Upper lobe of right lung (tissue), 1 donor: Measurements from ENCODE around the gene RPP25L. TPM values are rescaled to one million over a fixed set of nuclear protein-coding genes. Genes with fewer than 3 reads are reported as not detected.
A peak's percentile ranks its signal among the peaks of the same experiment; 100 is the strongest.

Source experiments
- ATAC-seq: fragments of 200-7000 bp; cut with Tn5 transposase; one replicate; pipeline ENCODE4 v1.9.1; 2020; ENCODE audit warnings: mild to moderate bottlenecking, moderate library complexity
- DNase-seq: peaks from one replicate; pipeline ENCODE4 v3.0.0-alpha.2; 2020
- H3K27ac ChIP-seq: fragments of 200-600 bp; one replicate; pipeline ENCODE4 v1.8.0; 2022
- H3K27me3 ChIP-seq: fragments of 200-600 bp; one replicate; pipeline ENCODE4 v1.8.0; 2022; ENCODE audit warnings: mild to moderate bottlenecking
- H3K36me3 ChIP-seq: fragments of 200-600 bp; one replicate; pipeline ENCODE4 v1.8.0; 2022
- H3K4me1 ChIP-seq: fragments of 200-600 bp; one replicate; pipeline ENCODE4 v1.8.0; 2022
- H3K4me3 ChIP-seq: fragments of 200-600 bp; one replicate; pipeline ENCODE4 v1.8.0; 2022; ENCODE audit warnings: mild to moderate bottlenecking
- H3K9me3 ChIP-seq: fragments of 200-600 bp; one replicate; pipeline ENCODE4 v1.8.0; 2022
- intact Hi-C: fragments of 100-400 bp; cut with DNase I; formaldehyde crosslinking; loops from one replicate; pipeline ENCODE4 v1.11.0; 2022
- total RNA-seq: library from RNA; stranded (reverse); fragmentation: NEBNext Ultra II Directional; extraction: Animal tissue kit (Norgen Biotek cat#: 25700); gene quantifications from one replicate; pipeline ENCODE4 v1.2.1, GENCODE V29; 2021
- TF ChIP-seq, protein P1 (sequence below): fragments of 200-600 bp; IDR thresholded peaks from one replicate; pipeline ENCODE4 v1.8.0; 2022; ENCODE audit warnings: antibody characterized with exemption
- donor health status: DM: no; HTN: yes; CAD: no; lungs with severe emphysema.

The RPP25L gene
- total RNA-seq, 1 donor from 2014 or later, result 16.7 TPM

DNA sequence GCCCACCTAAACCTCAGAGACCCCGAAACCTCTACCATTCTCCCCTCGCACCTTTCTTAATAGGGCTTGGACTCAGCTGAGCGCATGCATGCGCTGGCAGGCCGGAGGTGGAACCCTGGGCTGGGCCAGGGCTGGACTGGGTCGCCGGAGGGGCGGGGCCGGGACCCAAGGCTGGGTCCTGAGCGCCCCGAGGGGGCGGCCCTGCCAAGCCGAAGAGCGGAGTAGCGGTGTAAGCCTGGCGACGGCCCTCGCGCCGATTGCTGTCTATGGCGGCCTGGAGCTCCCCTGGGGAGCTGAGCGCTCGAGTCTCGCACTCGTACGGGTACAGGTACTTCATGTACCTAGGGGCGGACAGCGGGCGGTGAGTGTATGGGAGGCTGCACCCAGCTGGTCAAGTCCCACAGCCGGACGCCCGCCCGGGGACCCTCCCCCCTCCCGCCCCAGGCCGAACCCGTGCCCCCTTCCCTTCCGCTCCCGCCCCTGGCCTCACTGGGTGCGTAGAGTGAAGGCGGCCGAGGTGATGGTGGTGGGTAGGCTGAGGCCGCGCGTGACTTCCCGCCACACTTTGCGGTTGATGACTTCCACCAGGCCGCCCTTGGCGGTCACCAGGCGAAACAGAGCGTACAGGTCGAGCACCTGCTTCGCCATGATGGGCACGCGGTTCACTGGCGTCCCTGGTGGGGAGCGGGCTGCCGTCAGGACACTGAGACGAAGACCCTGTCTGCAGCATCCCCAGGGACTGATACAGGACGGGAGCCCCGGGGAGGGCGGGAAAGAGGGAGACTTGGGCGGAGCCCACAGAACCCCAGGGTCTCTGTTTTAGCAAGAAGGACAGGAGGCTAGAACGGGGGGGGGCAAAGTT, 11.7 kb upstream of the RPP25L start:
- no peak overlapping the region for H3K27ac ChIP-seq
- H3K9me3 ChIP-seq, result no peaks in the 10 kb centered on the region
- H3K4me3 ChIP-seq, result no peak overlapping the region
- ATAC-seq (no peak), DNase-seq (no peak)
- TF ChIP-seq, protein P1, sequence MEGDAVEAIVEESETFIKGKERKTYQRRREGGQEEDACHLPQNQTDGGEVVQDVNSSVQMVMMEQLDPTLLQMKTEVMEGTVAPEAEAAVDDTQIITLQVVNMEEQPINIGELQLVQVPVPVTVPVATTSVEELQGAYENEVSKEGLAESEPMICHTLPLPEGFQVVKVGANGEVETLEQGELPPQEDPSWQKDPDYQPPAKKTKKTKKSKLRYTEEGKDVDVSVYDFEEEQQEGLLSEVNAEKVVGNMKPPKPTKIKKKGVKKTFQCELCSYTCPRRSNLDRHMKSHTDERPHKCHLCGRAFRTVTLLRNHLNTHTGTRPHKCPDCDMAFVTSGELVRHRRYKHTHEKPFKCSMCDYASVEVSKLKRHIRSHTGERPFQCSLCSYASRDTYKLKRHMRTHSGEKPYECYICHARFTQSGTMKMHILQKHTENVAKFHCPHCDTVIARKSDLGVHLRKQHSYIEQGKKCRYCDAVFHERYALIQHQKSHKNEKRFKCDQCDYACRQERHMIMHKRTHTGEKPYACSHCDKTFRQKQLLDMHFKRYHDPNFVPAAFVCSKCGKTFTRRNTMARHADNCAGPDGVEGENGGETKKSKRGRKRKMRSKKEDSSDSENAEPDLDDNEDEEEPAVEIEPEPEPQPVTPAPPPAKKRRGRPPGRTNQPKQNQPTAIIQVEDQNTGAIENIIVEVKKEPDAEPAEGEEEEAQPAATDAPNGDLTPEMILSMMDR, result no peak
- peaks cover 69% of the 10 kb centered on the region for H3K27me3 ChIP-seq
- peaks cover 21% of the 10 kb centered on the region for H3K4me1 ChIP-seq
- intact Hi-C loops, result no loop called here
- peaks cover 4% of the 10 kb centered on the region for H3K36me3 ChIP-seq

GRCh38 chr9:34620061-34620994, 8.4 kb upstream of the RPP25L start, which contains the start of gene DCTN3:
DCTN3 (minus strand) TSS chr9:34620495; CDS start chr9:34620464, 31 bp downstream.
- Histone ChIP-seq H3K9me3 (no peaks in the 10 kb centered on the region), H3K27ac (peak within 1 kb of the TSS; percentile 40), H3K36me3 (peaks cover 28% of the 10 kb centered on the region), H3K4me1 (peaks cover 15% of the 10 kb centered on the region), H3K27me3 (peaks cover 36% of the 10 kb centered on the region), H3K4me3 (peak within 1 kb of the TSS; percentile 70)
- DNase-seq (peak; percentile 95), ATAC-seq (peak; percentile 98)
- TF ChIP-seq, protein P1, result no peak
- intact Hi-C loops, result no loop called here

- peaks cover 14% of the 10 kb centered on the region for H3K4me1 ChIP-seq
- no peaks in the 10 kb centered on the region for H3K27me3 ChIP-seq
- peaks cover 44% of the 10 kb centered on the region for H3K36me3 ChIP-seq
- no peak overlapping the region for H3K4me3 ChIP-seq
- H3K27ac ChIP-seq, result no peak overlapping the region
- intact Hi-C loops, result no loop called here
- no peaks in the 10 kb centered on the region for H3K9me3 ChIP-seq
- ATAC-seq (no peak), DNase-seq (no peak)
- TF ChIP-seq, protein P1, result no peak
These were observed 3.2 kb upstream of the RPP25L start for GRCh38 chr9:34615132-34615531.

DNA sequence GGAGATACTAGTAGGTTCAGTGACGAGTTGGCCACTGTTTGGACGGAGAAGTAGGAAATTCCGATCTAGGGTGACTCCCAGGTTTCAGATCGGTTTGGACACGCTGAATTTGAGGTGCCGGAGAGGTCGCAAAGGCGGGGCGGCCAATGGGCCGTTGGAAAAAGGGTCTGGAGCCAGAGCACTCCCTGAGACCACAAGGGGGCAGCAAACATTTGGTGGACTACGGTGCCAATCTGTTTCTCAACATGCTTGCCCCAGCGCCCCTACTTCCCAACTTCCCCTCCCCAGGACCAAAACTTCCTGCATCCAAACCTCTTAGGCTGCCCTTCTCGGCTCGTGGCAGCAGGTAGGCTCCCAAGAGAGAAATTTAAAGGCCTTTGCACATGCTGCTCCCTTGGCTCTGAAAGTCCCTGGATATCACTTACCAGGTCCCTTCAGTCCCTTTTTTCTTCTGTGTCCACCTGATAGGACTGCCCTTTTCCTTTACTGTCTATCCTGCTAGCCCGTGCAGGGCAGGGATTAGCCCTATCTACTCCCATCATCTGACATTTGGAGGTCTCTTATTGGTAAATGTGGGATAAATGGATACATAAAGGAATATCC, 992 bp upstream of the RPP25L start:
- Histone ChIP-seq H3K4me3 (peak overlapping the region; percentile 87), H3K9me3 (no peaks in the 10 kb centered on the region), H3K27me3 (no peaks in the 10 kb centered on the region), H3K27ac (peak overlapping the region; percentile 43), H3K4me1 (peaks cover 5% of the 10 kb centered on the region), H3K36me3 (peaks cover 33% of the 10 kb centered on the region)
- DNase-seq (peak; percentile 83), ATAC-seq (peak; percentile 78)
- intact Hi-C loops, result no loop called here
- TF ChIP-seq, protein P1, result peak; percentile 91

GRCh38 chr9:34611251-34611810, 566 bp downstream of the RPP25L start:
- H3K27ac ChIP-seq, result peak overlapping the region; percentile 87

More at GRCh38 chr9:34611251-34611810, 566 bp downstream of the RPP25L start:
- peaks cover 17% of the 10 kb centered on the region for H3K36me3 ChIP-seq
- no peaks in the 10 kb centered on the region for H3K27me3 ChIP-seq
- DNase-seq (no peak), ATAC-seq (peak; percentile 7)
- TF ChIP-seq, protein P1, result no peak
- H3K4me3 ChIP-seq, result peak overlapping the region; percentile 87
- no peaks in the 10 kb centered on the region for H3K9me3 ChIP-seq
- peaks cover 5% of the 10 kb centered on the region for H3K4me1 ChIP-seq
- intact Hi-C loops, result no loop called here
